GM12891 (cell line): ENCODE data around the gene ZGPAT.
"Not testable (repeated sequence)": the region's sequence is repeated elsewhere in the genome, so short reads cannot be mapped to it uniquely, and the experiment has no call there.

ENCODE experiments used
- PAX5 ChIP-seq: IDR thresholded peaks from 2 replicates; pipeline ENCODE4 v1.6.1; 2011; ENCODE audit warnings: low read length, moderate library complexity, mild to moderate bottlenecking; ENCODE audit not compliant: insufficient read depth, severe bottlenecking
- POLR2A ChIP-seq: IDR thresholded peaks from 2 replicates; pipeline ENCODE4 v1.6.1; 2011; ENCODE audit warnings: low read depth, low read length, control low read depth
- POLR2AphosphoS5 ChIP-seq: IDR thresholded peaks from 2 replicates; pipeline ENCODE4 v1.6.1; 2011; ENCODE audit warnings: low read depth, low read length, control low read depth
- POU2F2 ChIP-seq: IDR thresholded peaks from 2 replicates; pipeline ENCODE4 v1.6.1; 2011; ENCODE audit warnings: low read depth, mild to moderate bottlenecking, control low read depth, low read length, moderate library complexity
- SPI1 ChIP-seq: IDR thresholded peaks from 2 replicates; pipeline ENCODE4 v1.6.1; 2011; ENCODE audit warnings: low read depth, low read length, control low read depth
- TAF1 ChIP-seq: IDR thresholded peaks from 2 replicates; pipeline ENCODE4 v1.6.1; 2011; ENCODE audit warnings: low read depth, low read length, control low read depth

DNA sequence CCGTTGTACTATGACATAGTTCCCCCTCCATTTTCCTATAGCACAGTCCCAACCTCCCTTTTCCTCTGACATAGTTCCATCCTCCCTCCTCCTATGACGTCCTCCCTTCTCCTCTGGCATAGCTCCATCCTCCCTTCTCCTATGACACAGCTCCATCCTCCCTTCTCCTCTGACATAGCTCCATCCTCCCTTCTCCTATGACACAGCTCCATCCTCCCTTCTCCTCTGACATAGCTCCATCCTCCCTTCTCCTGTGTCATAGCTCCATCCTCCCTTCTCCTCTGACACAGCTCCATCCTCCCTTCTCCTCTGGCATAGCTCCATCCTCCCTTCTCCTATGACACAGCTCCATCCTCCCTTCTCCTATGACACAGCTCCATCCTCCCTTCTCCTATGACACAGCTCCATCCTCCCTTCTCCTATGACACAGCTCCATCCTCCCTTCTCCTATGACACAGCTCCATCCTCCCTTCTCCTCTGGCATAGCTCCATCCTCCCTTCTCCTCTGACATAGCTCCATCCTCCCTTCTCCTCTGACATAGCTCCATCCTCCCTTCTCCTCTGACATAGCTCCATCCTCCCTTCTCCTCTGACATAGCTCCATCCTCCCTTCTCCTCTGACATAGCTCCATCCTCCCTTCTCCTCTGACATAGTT lies 15.3 kb downstream of the ZGPAT start:
- TF ChIP-seq POLR2A, POLR2AphosphoS5, TAF1, PAX5, SPI1, POU2F2: not testable (repeated sequence)
